Measurements from ENCODE around the gene MDGA2. TPM values are rescaled to one million over a fixed set of nuclear protein-coding genes. Genes with fewer than 3 reads are reported as not detected.
"Not testable (repeated sequence)": the region's sequence is repeated elsewhere in the genome, so short reads cannot be mapped to it uniquely, and the experiment has no call there.

MDGA2 gene
- total RNA-seq, 2 experiments from 2014 or later = not detected

DNA sequence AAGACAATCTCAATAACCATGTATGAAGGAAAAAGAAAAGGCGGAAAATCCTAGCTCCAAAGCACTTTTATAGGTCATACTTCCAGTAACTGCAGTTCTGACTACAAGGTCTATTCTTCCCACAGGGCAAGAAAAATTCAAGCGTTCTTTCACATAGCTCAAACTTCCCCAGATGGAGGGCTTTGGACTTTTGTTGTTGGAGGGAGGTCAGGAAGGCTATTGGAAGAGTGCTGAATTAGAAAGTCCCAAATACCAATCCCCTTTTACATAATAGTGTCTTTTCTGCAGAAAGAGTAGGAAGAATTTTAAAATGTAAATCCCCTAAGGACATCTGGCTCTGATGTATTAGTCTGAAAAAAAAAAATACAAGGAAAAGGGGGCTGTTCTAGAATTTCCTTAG is 309.4 kb downstream of the MDGA2 start:
- ChIA-PET POLR2A (no interaction called here), CTCF (no interaction called here)

DNA sequence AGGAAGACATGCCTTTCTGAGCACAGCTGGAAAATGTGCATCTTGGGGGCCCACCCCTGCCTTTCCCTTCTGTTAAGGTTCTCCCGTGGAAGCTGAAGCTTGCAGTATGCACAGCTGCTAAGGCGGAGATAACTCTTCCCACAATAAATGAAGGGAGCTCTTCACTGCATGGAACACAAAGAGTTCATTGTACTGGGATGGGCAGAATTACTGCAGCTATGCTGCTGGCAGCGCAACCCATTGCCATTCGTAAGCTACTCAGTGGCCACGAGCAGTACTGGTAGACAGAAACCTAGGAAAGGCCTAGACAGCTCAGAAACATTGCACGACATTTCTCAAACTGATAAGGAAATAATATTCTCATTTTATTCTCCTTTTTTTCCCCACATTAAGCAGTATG is 310.2 kb downstream of the MDGA2 start:
- ChIA-PET CTCF (no interaction called here), POLR2A (no interaction called here)

DNA sequence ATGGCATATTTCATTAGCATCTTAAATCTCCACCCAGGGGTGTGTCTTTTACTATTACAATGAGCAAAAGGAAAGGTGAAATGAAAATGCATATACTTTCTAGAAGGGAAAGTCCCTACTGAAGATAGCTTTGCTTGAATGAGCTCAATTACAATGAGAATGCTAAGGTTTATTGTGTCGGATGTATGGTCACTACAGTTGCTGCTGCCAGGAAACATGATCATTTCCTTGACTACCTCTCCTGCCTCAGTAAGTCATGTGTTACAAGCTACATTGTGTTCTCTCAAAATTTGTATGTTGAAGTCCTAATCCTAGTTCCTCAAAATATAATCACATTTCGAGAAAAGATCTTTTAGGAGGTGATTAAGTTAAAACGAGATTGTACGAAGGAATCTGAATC is 322.2 kb downstream of the MDGA2 start:
- POLR2A ChIA-PET = interaction anchor here (0.6 kb wide), 1 partner anchor 10 kb away, joined by 4 read pairs; no protein-coding TSS in a partner anchor
- CTCF ChIA-PET = no interaction called here

DNA sequence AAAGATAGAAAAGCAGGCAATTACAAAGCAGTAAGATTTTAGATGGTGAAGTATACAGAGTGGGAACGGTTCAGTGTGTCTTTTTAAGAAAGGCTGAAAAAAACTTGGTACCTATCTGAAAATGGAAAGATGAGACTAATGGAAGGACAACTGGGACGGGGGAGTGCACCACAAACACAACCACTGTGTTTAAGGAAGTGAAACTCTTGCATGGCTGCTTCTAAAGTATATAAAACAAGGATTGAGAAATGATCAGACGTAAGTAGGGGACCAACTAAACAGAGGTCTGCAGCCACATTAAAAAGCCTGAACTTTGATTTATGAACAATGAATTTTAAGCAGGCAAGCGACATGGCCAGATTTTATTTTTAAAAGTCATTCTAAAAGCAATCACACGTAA is 328.6 kb downstream of the MDGA2 start:
- ChIA-PET CTCF (no interaction called here), POLR2A (no interaction called here)

DNA sequence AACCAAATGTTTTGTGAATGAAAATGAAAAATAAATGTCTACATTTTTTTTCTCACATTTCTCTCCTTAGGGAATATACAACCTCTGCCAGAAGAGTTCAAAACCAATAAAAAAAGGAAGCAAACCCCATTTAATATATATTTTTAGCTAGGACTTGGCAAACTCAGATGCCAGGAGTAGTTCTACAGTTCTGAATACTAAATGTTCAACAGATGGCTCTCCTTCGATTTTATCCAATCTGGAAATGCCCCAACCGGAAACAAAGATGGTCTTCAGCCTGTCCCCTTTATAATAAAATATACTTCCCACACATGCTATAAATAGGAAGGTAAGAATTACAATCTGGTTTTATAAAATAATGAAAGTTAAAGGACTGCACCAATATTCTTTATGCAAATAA is 330.4 kb downstream of the MDGA2 start:
- CTCF ChIA-PET = no interaction called here
- POLR2A ChIA-PET = no interaction called here

DNA sequence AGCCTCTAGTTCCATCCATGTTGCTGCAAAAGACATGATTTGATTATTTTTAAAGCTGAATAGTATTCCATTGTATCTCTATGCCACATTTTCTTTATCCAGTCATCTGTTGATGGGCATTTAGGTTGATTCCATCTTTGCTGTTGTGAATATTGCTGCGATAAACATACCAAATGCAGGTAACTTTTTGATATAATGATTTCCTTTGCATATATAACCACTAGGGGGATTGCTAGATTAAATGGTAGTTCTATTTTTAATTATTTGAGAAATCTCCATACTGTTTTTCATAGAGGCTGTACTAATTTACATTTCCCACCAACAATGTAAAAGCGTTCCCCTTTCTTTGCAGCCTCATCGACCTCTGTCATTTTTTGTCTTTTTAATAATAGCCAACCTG is 342.5 kb downstream of the MDGA2 start:
- POLR2A ChIA-PET = no interaction called here
- CTCF ChIA-PET = no interaction called here

DNA sequence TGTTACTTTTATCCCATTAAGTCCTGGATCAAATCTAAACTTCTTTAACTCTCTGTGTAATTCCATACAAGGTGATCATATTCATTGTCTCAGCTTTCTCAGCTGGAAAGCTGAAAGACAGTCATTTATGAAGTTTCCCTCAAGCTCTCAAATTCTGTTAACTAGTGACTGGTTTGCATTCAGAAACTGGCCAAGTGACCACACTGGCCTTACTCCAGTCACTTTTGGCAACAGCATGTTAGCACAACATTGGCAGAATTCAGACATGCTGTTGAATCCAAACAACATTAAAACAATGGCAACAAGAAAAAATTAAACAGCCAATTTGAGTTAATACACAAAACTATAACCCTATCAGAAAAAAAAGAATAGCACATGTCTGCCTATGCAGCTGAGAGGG is 343.3 kb downstream of the MDGA2 start:
- POLR2A ChIA-PET = no interaction called here
- CTCF ChIA-PET = interaction anchor here (0.6 kb wide), 1 partner anchor 264 kb away, joined by 3 read pairs; no protein-coding TSS in a partner anchor

DNA sequence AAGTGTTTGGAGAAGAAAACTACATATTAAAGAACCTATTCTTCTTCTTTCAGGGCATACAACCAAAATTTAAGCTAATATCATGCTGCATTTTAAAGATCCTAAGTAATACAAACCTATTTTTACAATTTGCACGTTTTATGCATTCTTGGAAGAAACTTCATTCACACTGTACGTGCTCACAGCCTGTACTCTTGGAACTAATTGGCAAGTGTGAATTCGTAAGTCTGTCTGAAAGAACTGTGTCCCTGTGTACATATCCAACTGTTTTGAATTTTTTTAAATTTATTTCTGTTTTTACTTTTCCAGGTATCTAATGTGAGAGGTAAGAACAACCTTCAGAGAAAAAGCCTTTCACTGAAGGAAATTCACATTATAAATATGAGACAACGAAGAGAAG is 347.0 kb downstream of the MDGA2 start:
- POLR2A ChIA-PET = no interaction called here
- CTCF ChIA-PET = no interaction called here

DNA sequence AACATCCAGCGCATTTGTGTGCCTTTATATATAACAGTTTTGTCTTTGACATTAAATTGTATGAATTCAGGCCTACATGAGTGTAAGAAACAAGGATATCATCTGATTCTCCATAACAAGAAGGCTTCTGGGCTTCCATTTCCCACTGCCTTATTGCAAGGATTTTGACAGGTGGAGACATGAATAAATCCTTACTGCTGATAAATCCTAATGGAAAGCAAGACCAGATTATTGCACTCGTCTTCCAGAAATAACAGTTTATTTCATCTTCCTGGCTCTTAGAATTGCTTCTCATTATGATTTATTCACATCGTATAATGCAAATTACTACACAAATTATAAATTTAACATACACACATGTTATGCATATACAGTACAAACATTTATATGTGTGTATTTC is 348.1 kb downstream of the MDGA2 start:
- POLR2A ChIA-PET = no interaction called here
- CTCF ChIA-PET = no interaction called here

DNA sequence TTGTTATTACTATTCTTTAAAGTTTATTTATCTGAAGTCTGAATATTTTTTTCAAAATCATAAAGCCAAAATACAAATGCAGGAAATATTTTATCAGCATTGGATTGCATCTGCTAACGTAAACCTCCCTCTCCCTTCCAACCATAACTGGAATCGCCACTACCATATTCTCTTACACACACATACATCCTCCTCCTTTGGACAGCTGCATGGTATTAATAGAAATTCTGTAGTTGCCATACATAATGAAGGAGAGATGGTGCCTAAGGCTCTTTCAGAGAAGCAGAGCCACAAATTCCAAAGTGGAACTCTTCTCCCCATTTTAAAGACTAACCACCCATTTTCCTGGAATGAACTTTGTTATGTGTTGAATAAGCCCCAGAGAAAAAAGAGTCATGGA is 352.7 kb downstream of the MDGA2 start:
- CTCF ChIA-PET = no interaction called here

DNA sequence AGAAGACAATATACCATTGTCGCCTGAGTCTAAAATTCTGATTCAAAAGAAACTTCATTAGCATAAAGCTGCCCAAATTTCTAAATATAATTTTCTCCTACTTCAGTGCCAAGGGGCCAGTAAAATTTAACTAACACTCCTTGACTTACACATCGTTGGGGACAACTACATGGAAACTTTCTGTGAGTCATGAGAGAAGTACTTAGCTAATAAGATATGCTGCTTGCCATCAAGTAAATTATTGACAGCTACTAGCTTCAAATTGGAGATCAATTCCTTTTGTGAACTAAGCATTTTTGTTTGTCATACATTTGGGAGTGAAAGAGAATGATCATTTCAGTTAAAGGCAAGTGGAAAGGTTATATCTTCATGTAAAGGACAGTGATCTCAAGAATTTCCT is 373.3 kb downstream of the MDGA2 start:
- POLR2A ChIA-PET = no interaction called here
- CTCF ChIA-PET = no interaction called here

More for the DNA sequence above, 352.7 kb downstream of the MDGA2 start:
- POLR2A ChIA-PET = no interaction called here

DNA sequence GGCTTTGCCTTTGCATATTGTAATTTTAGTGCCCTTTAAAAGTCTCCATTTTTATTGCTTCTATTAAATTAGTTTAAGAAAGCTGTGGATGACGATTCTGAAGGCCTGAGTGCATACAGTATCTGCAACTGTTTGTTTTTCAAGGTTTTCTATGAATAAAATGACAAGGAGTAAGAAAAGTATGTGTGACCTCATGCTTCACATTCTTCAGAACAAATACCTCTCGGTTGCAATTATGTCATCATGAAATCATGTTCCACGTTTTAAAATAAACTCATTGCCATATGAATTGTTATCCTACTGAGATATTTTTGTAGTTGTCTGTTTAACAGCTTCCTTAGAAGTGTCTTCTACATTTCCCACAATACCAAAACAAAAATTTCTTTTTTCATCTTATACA is 374.6 kb downstream of the MDGA2 start:
- ChIA-PET POLR2A (no interaction called here), CTCF (no interaction called here)

DNA sequence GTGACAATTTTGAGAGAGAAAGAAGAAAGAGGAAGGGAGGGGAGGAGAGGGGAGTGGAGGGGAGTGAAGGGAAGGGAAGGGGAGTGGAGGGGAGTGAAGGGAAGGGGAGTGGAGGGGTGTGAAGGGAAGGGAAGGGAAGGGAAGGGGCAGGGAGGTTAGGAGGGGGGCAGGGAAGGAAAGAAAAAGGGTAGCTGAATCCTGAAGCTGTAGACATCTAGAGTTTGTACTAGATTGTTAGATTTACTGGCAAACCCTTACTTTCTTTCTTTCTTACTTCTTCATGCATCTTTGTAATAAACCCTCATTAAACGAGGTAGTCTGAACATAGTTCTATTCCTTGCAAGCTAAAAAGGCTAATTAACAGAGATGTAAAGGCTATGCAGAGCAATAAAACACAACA is 378.0 kb downstream of the MDGA2 start:
- CTCF ChIA-PET = no interaction called here
- POLR2A ChIA-PET = no interaction called here

DNA sequence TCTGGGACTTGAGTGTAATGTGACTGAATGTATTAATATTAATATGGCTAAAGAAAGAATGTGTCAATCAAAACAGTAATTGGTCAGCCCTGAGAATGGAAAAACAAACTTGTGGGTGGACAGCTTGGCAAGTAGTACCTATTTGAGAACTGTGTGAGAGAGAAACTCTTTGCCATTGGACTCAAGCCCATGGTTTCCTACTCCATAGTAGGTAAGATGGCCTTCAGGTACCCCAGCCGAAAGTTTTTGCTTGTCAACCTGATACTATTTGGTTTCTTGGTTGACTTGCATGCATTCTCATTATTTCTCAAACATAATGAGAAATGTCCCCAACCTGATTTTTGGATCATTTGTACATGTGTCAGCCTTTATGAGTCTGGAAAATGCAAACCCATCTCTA is 391.1 kb downstream of the MDGA2 start:
- CTCF ChIA-PET = no interaction called here
- POLR2A ChIA-PET = no interaction called here

DNA sequence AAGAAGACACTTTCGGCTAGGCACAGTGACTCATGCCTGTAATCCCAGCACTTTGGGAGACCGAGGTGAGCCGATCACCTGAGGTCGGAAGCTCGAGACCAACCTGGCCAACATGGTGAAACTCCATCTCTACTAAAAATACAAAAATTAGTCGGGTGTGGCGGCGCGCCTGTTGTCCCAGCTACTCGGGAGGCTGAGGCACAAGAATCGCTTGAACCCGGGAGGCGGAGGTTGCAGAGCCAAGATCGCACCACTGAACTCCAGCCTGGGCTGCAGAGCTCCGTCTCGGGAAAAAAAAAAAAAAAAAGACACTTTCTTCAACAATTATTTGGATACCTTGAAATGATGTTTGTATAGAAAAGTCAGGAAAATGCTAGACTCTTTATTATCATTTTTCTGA is 393.6 kb downstream of the MDGA2 start:
- POLR2A ChIA-PET, CTCF ChIA-PET: not testable (repeated sequence)

DNA sequence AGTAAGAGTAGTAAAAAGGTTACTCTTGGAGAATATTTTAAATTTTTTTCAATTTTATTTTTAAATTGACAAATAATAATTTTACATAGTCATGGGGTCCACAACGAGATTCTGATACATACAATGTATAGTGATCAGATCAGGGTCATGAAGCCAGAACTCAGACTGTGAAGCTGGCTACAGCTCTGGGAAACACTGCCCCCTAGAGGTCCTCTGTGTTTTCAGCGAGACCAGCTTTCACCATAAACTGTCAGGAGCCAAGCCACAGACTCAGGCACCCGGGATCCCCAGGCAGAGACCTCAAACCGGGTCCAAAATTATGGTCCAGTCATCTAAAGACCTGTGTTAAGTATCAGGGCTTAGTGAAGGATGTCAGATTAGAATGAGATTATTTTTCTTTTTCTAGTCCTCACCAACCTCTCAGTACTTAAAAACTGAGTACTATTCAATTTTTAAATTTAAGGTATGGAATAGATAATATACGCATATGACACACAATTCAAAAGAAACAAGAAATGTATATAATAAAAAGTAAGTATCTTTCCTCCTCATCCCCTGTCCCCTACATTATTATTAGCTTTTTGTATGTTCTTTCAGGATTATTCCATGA is 397.1 kb downstream of the MDGA2 start:
- POLR2A ChIA-PET = no interaction called here
- CTCF ChIA-PET = no interaction called here

DNA sequence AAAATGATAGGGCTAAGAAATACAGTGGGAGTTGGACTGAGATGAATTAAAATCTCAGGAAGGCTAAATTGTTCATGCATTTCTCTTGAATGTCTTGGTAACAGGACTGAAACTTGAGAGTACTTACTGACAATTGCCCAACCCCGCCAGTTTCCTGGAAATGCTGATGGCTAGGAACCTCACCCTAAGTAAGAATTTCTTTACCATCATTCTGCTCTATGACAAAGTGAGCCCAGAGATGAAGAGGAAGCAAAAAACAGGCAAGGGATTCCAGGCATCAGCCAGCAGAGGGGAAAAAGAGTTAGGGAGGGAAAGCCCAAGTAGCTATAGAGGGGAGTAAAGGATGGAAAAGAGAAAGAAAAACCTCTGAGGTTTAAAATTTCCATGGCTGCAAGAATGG is 397.7 kb downstream of the MDGA2 start:
- CTCF ChIA-PET = no interaction called here

DNA sequence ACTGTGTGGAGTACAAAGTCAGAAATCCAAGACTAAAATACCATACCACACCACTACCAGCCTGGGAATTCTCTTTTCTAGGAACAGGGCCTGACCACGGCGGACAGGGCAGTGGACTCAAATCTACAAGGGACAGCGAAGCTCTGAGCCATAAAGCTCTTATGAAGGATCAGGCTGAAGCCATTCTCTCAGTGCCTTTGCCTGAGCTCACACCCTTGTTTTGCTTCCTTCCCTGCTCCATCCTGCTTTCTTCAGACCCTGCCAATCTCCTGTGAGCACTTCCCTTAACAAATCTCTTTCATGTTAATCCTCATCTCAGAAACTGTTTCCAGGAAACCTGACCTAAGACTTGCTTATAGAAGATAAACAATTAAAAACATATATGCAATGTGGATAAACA is 398.5 kb downstream of the MDGA2 start:
- CTCF ChIA-PET = no interaction called here
- POLR2A ChIA-PET = no interaction called here

More for the DNA sequence above, 397.7 kb downstream of the MDGA2 start:
- POLR2A ChIA-PET = no interaction called here

DNA sequence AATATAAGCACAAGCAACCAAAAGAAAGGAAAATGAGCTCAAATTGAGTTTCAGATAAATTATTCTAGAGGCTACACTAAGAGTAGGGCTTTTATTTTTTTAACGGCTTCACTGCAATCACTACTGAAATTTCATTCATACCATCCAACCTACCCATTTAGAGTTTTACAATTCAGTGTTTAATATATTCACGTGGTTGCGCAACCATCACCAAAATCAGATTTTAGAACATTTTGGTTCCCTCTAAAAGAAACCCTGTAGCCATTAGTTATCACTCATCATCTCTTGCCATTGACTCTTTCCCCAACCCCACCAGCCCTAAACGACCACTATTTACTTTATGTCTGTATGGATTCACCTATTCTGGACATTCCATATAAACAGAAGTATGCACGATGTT is 401.5 kb downstream of the MDGA2 start:
- ChIA-PET CTCF (no interaction called here), POLR2A (no interaction called here)

DNA sequence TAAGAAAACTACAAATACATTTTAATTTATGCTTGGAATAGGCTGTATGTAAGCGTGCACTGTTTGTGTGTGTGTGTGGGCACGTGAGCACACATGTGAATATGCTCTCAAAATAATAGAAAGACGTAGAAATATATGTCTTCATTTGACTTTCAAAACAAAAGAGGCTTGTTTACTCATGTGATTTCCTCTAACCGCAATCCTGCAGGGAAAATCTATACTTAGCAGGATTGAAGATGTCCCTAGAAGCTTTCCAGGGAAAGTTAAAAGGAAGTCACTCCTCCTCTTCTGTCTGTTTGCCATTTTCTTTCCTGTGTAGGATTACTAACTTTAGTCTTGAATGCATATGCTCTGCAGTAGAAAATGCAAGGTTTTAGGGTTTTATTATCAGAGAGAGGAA is 404.7 kb downstream of the MDGA2 start:
- CTCF ChIA-PET = no interaction called here
- POLR2A ChIA-PET = no interaction called here

DNA sequence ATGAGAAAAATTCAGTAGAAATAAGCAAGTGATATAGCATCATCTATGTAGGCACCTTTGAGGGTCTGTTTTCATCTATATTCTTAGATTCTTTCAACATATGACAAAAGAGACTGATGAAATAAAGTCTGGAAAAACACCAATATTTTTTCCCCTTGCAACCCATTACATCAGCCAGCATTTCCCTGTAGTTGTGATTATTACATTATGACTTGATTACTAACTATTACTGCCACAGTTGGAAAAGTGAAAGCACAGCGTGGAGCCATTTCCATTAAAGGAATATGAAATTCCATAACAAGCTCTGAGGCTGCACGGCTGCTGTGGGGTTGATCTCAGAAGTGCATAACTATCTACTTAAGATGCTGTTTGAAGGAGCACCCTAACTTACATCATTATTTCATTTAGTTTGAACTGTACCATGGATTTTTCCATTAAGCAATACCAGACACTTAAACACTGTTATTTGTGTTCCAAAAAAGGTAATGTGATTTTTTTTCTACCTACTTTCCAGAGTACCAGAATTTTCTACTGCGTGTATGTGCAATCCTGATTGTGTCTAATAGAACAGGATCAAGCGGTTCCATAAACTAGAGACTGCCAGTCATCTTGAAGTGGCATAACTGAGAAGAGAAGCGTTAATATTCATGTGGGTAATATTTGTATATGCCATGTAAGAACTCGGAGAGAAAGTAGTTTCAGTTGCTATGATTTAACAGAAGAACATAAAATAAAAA is 405.5 kb downstream of the MDGA2 start:
- ChIA-PET POLR2A (no interaction called here), CTCF (no interaction called here)

DNA sequence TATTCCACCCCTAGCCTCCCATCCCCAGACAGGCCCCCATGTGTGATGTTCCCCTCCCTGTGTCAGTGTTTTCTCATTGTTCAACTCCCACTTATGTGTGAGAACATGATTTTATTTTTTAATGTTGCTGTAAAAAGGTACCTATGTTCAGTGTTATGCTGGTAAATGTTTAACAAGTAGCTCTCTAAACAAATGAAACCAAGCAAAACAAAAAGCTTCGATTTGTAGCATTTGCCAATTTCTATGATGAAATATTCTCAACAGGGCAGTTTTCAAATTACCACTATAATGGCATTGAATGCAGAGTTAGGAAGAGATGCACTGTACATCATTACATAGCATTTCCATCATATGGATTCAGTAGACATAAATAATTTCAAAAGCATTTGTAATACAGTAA is 410.6 kb downstream of the MDGA2 start:
- POLR2A ChIA-PET = no interaction called here
- CTCF ChIA-PET = no interaction called here

Measured in activated CD8-positive, alpha-beta memory T cell treated with anti-CD3 and anti-CD28 coated beads for 36 hours (primary cell).